ENCODE results near the gene LAMP5.

The LAMP5 gene

GRCh38 chr20:9514461-9515213, at the start of gene LAMP5:
Gene LAMP5 (plus strand): TSS chr20:9514590. CDS start chr20:9514853, 263 bp downstream.
- no peak for DNase-seq
- TF ChIP-seq GATA1 (IDR thresholded peaks at IDR 0.05; ENCODE audit: low read depth, low read length) = no peak
- TF ChIP-seq POLR2A (IDR thresholded peaks at IDR 0.05; ENCODE audit: low read length) = no peak

- DNase-seq = no peak
- TF ChIP-seq POLR2A (IDR thresholded peaks at IDR 0.05; ENCODE audit: low read length) (no peak), GATA1 (IDR thresholded peaks at IDR 0.05; ENCODE audit: low read depth, low read length) (no peak)
Observed at GRCh38 chr20:9467995-9468394, 46.4 kb upstream of the LAMP5 start.

- no peak for TF ChIP-seq GATA1 (IDR thresholded peaks at IDR 0.05; ENCODE audit: low read depth, low read length)
- TF ChIP-seq POLR2A (IDR thresholded peaks at IDR 0.05; ENCODE audit: low read length) = no peak
- no peak for DNase-seq
Observed at GRCh38 chr20:9474835-9475415, 39.5 kb upstream of the LAMP5 start.

- TF ChIP-seq GATA1 (IDR thresholded peaks at IDR 0.05; ENCODE audit: low read depth, low read length) (no peak), POLR2A (IDR thresholded peaks at IDR 0.05; ENCODE audit: low read length) (no peak)
- DNase-seq = no peak
Observed at GRCh38 chr20:9475456-9475855, 38.9 kb upstream of the LAMP5 start.

GRCh38 chr20:9476174-9476573, 38.2 kb upstream of the LAMP5 start:
- no peak for TF ChIP-seq POLR2A (IDR thresholded peaks at IDR 0.05; ENCODE audit: low read length)
- no peak for TF ChIP-seq GATA1 (IDR thresholded peaks at IDR 0.05; ENCODE audit: low read depth, low read length)
- no peak for DNase-seq

GRCh38 chr20:9476637-9477036, 37.8 kb upstream of the LAMP5 start:
- TF ChIP-seq POLR2A (IDR thresholded peaks at IDR 0.05; ENCODE audit: low read length) (no peak), GATA1 (IDR thresholded peaks at IDR 0.05; ENCODE audit: low read depth, low read length) (no peak)
- DNase-seq = no peak

GRCh38 chr20:9478771-9479170, 35.6 kb upstream of the LAMP5 start:
- TF ChIP-seq GATA1 (IDR thresholded peaks at IDR 0.05; ENCODE audit: low read depth, low read length) (no peak), POLR2A (IDR thresholded peaks at IDR 0.05; ENCODE audit: low read length) (no peak)
- DNase-seq = no peak

GRCh38 chr20:9480066-9480465, 34.3 kb upstream of the LAMP5 start:
- DNase-seq = no peak
- no peak for TF ChIP-seq POLR2A (IDR thresholded peaks at IDR 0.05; ENCODE audit: low read length)
- TF ChIP-seq GATA1 (IDR thresholded peaks at IDR 0.05; ENCODE audit: low read depth, low read length) = no peak

GRCh38 chr20:9482180-9482579, 32.2 kb upstream of the LAMP5 start:
- no peak for DNase-seq
- no peak for TF ChIP-seq POLR2A (IDR thresholded peaks at IDR 0.05; ENCODE audit: low read length)
- TF ChIP-seq GATA1 (IDR thresholded peaks at IDR 0.05; ENCODE audit: low read depth, low read length) = no peak

GRCh38 chr20:9483131-9483530, 31.3 kb upstream of the LAMP5 start:
- DNase-seq = no peak
- no peak for TF ChIP-seq POLR2A (IDR thresholded peaks at IDR 0.05; ENCODE audit: low read length)
- no peak for TF ChIP-seq GATA1 (IDR thresholded peaks at IDR 0.05; ENCODE audit: low read depth, low read length)

- no peak for DNase-seq
- TF ChIP-seq GATA1 (IDR thresholded peaks at IDR 0.05; ENCODE audit: low read depth, low read length) (no peak), POLR2A (IDR thresholded peaks at IDR 0.05; ENCODE audit: low read length) (no peak)
Observed at GRCh38 chr20:9485614-9486340, 28.6 kb upstream of the LAMP5 start.

GRCh38 chr20:9487231-9487630, 27.2 kb upstream of the LAMP5 start:
- no peak for DNase-seq
- TF ChIP-seq GATA1 (IDR thresholded peaks at IDR 0.05; ENCODE audit: low read depth, low read length) = no peak
- TF ChIP-seq POLR2A (IDR thresholded peaks at IDR 0.05; ENCODE audit: low read length) = no peak

- no peak for TF ChIP-seq GATA1 (IDR thresholded peaks at IDR 0.05; ENCODE audit: low read depth, low read length)
- no peak for TF ChIP-seq POLR2A (IDR thresholded peaks at IDR 0.05; ENCODE audit: low read length)
- DNase-seq = no peak
Observed at GRCh38 chr20:9488063-9488462, 26.3 kb upstream of the LAMP5 start.

GRCh38 chr20:9490161-9490560, 24.2 kb upstream of the LAMP5 start:
- TF ChIP-seq GATA1 (IDR thresholded peaks at IDR 0.05; ENCODE audit: low read depth, low read length) = no peak
- TF ChIP-seq POLR2A (IDR thresholded peaks at IDR 0.05; ENCODE audit: low read length) = no peak
- no peak for DNase-seq

Data from erythroblast (primary cell).